Astrocyte (in vitro differentiated cells and primary cell): Measurements from ENCODE around the gene IL1RAPL2. TPM values are rescaled to one million over a fixed set of nuclear protein-coding genes. Genes with fewer than 3 reads are reported as not detected.
"Not testable (repeated sequence)": the region's sequence is repeated elsewhere in the genome, so short reads cannot be mapped to it uniquely, and the experiment has no call there.

Source experiments
- DNase-seq: peaks from one replicate; pipeline ENCODE4 v3.0.0-alpha.2; 2010; ENCODE audit warnings: low read depth
- FAIRE-seq: peaks from 2 replicates; lab custom pipeline; 2011; peaks lifted over from hg19 to GRCh38; lab: Jason Lieb, UNC
- H2AFZ ChIP-seq: 2 replicates; pipeline ENCODE4 v1.6.0; 2012; ENCODE audit warnings: low read depth, low read length, inconsistent platforms
- H3K27ac ChIP-seq: 2 replicates; pipeline ENCODE4 v1.5.1; 2011; ENCODE audit warnings: low read depth, low read length, inconsistent platforms
- H3K27me3 ChIP-seq: 2 replicates; pipeline ENCODE4 v1.6.0; 2011; ENCODE audit warnings: low read length, inconsistent platforms; ENCODE audit not compliant: insufficient read depth
- H3K36me3 ChIP-seq: 2 replicates; pipeline ENCODE4 v1.5.1; 2011; ENCODE audit warnings: low read length, inconsistent platforms; ENCODE audit not compliant: insufficient read depth
- H3K4me1 ChIP-seq: 2 replicates; pipeline ENCODE4 v1.5.1; 2011; ENCODE audit warnings: low read length, inconsistent platforms; ENCODE audit not compliant: insufficient read depth
- H3K4me2 ChIP-seq: 2 replicates; pipeline ENCODE4 v1.6.0; 2012; ENCODE audit warnings: low read length, inconsistent platforms
- H3K4me3 ChIP-seq: 2 replicates; pipeline ENCODE4 v1.5.1; 2011; ENCODE audit warnings: low read depth, mild to moderate bottlenecking, low read length, inconsistent platforms; ENCODE audit not compliant: insufficient read depth
- H3K79me2 ChIP-seq: 2 replicates; pipeline ENCODE4 v1.6.0; 2012; ENCODE audit warnings: mild to moderate bottlenecking, low read length, inconsistent platforms; ENCODE audit not compliant: insufficient read depth
- H3K9ac ChIP-seq: 2 replicates; pipeline ENCODE4 v1.6.0; 2012; ENCODE audit warnings: mild to moderate bottlenecking, low read length, inconsistent platforms
- H3K9me3 ChIP-seq: 2 replicates; pipeline ENCODE4 v1.5.1; 2012; ENCODE audit warnings: low read depth, mild to moderate bottlenecking, low read length, inconsistent platforms; ENCODE audit not compliant: insufficient read depth
- H4K20me1 ChIP-seq: 2 replicates; pipeline ENCODE4 v1.6.0; 2012; ENCODE audit warnings: low read length, inconsistent platforms; ENCODE audit not compliant: insufficient read depth
- H3K27ac Mint-ChIP-seq: one replicate; pipeline ENCODE4 v1.8.0; 2021; ENCODE audit warnings: mild to moderate bottlenecking, mixed read lengths; ENCODE audit not compliant: unreplicated experiment
- H3K27me3 Mint-ChIP-seq: one replicate; pipeline ENCODE4 v1.8.0; 2021; ENCODE audit warnings: low read depth, mixed read lengths; ENCODE audit not compliant: unreplicated experiment
- H3K36me3 Mint-ChIP-seq: one replicate; pipeline ENCODE4 v1.8.0; 2021; ENCODE audit warnings: low read depth, mixed read lengths; ENCODE audit not compliant: unreplicated experiment
- H3K4me1 Mint-ChIP-seq: one replicate; pipeline ENCODE4 v1.8.0; 2021; ENCODE audit warnings: low read depth, mixed read lengths; ENCODE audit not compliant: unreplicated experiment
- H3K4me3 Mint-ChIP-seq: one replicate; pipeline ENCODE4 v1.8.0; 2021; ENCODE audit warnings: mild to moderate bottlenecking, moderate library complexity, mixed read lengths; ENCODE audit not compliant: unreplicated experiment
- H3K9me3 Mint-ChIP-seq: one replicate; pipeline ENCODE4 v1.8.0; 2021; ENCODE audit warnings: mild to moderate bottlenecking, mixed read lengths; ENCODE audit not compliant: unreplicated experiment
- EZH2 ChIP-seq: IDR thresholded peaks from 2 replicates; pipeline ENCODE4 v1.6.1; 2012; ENCODE audit warnings: mild to moderate bottlenecking, low read length, inconsistent platforms; ENCODE audit not compliant: insufficient read depth
- total RNA-seq: library from RNA; stranded (reverse); gene quantifications from 2 replicates; pipeline ENCODE4 v1.2.1, GENCODE V29; 2021
- TF ChIP-seq, protein P1 (sequence below): IDR thresholded peaks from 2 replicates; pipeline ENCODE4 v1.5.1; 2011; ENCODE audit warnings: low read depth, mild to moderate bottlenecking, inconsistent platforms, low read length, moderate library complexity; ENCODE audit not compliant: insufficient read depth

The IL1RAPL2 gene
- total RNA-seq, 1 donor from 2014 or later = 0.16 TPM

DNA sequence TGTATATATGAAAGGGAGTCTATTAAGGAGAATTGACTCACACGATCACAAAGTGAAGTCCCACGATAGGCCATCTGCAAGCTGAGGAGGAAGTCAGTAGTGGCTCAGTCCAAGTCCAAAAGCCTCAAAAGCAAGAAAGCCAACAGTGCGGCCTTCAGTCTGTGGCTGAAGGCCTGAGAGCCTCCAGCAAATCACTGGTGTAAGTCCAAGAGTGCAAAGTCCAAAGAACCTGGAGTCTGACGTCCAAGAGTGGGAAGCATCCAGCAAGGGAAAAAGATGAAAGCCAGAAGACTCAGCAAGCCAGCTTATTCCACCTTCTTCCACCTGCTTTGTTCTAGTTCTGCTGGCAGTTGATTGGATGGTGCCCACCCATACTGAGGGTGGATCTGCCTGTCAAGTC lies 104.1 kb downstream of the IL1RAPL2 start:
- Mint-ChIP-seq H3K4me3 (no peak overlapping the region), H3K36me3 (no peaks in the 10 kb centered on the region), H3K4me1 (peaks cover 2% of the 10 kb centered on the region), H3K9me3 (no peaks in the 10 kb centered on the region), H3K27me3 (no peaks in the 10 kb centered on the region), H3K27ac (no peak overlapping the region)
- no peak overlapping the region for H2AFZ ChIP-seq
- H3K4me2 ChIP-seq = no peak overlapping the region
- TF ChIP-seq, protein P1, sequence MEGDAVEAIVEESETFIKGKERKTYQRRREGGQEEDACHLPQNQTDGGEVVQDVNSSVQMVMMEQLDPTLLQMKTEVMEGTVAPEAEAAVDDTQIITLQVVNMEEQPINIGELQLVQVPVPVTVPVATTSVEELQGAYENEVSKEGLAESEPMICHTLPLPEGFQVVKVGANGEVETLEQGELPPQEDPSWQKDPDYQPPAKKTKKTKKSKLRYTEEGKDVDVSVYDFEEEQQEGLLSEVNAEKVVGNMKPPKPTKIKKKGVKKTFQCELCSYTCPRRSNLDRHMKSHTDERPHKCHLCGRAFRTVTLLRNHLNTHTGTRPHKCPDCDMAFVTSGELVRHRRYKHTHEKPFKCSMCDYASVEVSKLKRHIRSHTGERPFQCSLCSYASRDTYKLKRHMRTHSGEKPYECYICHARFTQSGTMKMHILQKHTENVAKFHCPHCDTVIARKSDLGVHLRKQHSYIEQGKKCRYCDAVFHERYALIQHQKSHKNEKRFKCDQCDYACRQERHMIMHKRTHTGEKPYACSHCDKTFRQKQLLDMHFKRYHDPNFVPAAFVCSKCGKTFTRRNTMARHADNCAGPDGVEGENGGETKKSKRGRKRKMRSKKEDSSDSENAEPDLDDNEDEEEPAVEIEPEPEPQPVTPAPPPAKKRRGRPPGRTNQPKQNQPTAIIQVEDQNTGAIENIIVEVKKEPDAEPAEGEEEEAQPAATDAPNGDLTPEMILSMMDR = no peak
- TF ChIP-seq EZH2 = no peak
- no peaks in the 10 kb centered on the region for H3K9me3 ChIP-seq
- H4K20me1 ChIP-seq = no peaks in the 10 kb centered on the region
- H3K9ac ChIP-seq = no peak overlapping the region
- no peaks in the 10 kb centered on the region for H3K27me3 ChIP-seq
- no peak overlapping the region for H3K27ac ChIP-seq
- no peaks in the 10 kb centered on the region for H3K4me1 ChIP-seq
- no peak overlapping the region for H3K4me3 ChIP-seq
- FAIRE-seq (no peak), DNase-seq (no peak)
- no peaks in the 10 kb centered on the region for H3K79me2 ChIP-seq
- no peaks in the 10 kb centered on the region for H3K36me3 ChIP-seq

GRCh38 chrX:104677517-104677916 lies 111.5 kb downstream of the IL1RAPL2 start:
- not testable (repeated sequence) for FAIRE-seq

DNA sequence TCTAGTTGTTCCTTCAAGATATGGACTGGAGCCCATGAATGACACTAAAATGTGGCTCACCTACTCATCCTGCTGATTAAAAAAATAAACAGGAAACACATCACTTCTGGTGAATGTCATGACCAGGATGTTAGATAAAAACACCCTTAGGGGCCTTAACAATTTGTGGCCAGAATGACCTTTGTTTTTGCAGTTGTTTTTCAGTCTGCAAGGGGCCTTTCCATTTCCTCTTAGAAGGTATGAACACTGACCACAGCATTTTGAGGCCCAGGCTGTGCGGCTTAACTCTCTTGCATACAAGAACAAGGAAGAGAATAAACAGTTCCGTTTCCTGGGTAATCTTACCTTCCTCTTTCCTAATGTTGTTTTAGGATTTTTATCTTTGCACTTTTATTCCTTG lies 113.2 kb downstream of the IL1RAPL2 start:
- H3K27me3 ChIP-seq = no peaks in the 10 kb centered on the region
- no peak overlapping the region for H3K9ac ChIP-seq
- H3K4me3 Mint-ChIP-seq = peak overlapping the region; percentile 31
- FAIRE-seq (no peak), DNase-seq (no peak)
- H3K79me2 ChIP-seq = no peaks in the 10 kb centered on the region
- H3K4me1 ChIP-seq = no peaks in the 10 kb centered on the region
- peaks cover 3% of the 10 kb centered on the region for H3K4me1 Mint-ChIP-seq
- H3K27ac ChIP-seq = no peak overlapping the region
- no peaks in the 10 kb centered on the region for H3K27me3 Mint-ChIP-seq
- H3K9me3 Mint-ChIP-seq = no peaks in the 10 kb centered on the region
- H3K4me3 ChIP-seq = no peak overlapping the region
- H3K4me2 ChIP-seq = no peak overlapping the region
- no peaks in the 10 kb centered on the region for H3K36me3 ChIP-seq
- TF ChIP-seq, protein P1 = no peak
- no peak for TF ChIP-seq EZH2
- H3K27ac Mint-ChIP-seq = no peak overlapping the region
- no peaks in the 10 kb centered on the region for H3K9me3 ChIP-seq
- no peaks in the 10 kb centered on the region for H4K20me1 ChIP-seq
- H2AFZ ChIP-seq = no peak overlapping the region
- no peaks in the 10 kb centered on the region for H3K36me3 Mint-ChIP-seq

More at GRCh38 chrX:104677517-104677916, 111.5 kb downstream of the IL1RAPL2 start:
- H3K4me1 Mint-ChIP-seq, H3K79me2 ChIP-seq, H3K4me3 Mint-ChIP-seq, H3K4me3 ChIP-seq, H2AFZ ChIP-seq, H3K27ac Mint-ChIP-seq, DNase-seq, H3K27me3 Mint-ChIP-seq, H3K4me2 ChIP-seq, H3K27ac ChIP-seq, H3K4me1 ChIP-seq, H3K36me3 ChIP-seq, H3K27me3 ChIP-seq, H3K36me3 Mint-ChIP-seq, H3K9ac ChIP-seq, H3K9me3 ChIP-seq, H4K20me1 ChIP-seq, H3K9me3 Mint-ChIP-seq: not testable (repeated sequence)
